Measurements from ENCODE around the gene KRT81.
"Not testable (repeated sequence)": the region's sequence is repeated elsewhere in the genome, so short reads cannot be mapped to it uniquely, and the experiment has no call there.

The KRT81 gene

GRCh38 chr12:52274521-52275120 is 16.7 kb downstream of the KRT81 start, which contains the start of gene KRT86:
Gene KRT86, plus strand, starts transcription at chr12:52274645. Its CDS starts 27,272 bp downstream, at chr12:52301917.
- DNase-seq (ENCODE audit: low spot score), result no peak

GRCh38 chr12:52271158-52271557 is 20.2 kb downstream of the KRT81 start:
- no peak for DNase-seq (ENCODE audit: low spot score)

- DNase-seq (ENCODE audit: low spot score), result no peak
Observed at GRCh38 chr12:52270541-52271070, 20.7 kb downstream of the KRT81 start.

- DNase-seq (ENCODE audit: low spot score), result no peak
Observed at GRCh38 chr12:52268212-52268611, 23.1 kb downstream of the KRT81 start.

GRCh38 chr12:52267699-52268098 is 23.6 kb downstream of the KRT81 start:
- no peak for DNase-seq (ENCODE audit: low spot score)

GRCh38 chr12:52267266-52267665 is 24.1 kb downstream of the KRT81 start:
- no peak for DNase-seq (ENCODE audit: low spot score)

GRCh38 chr12:52266514-52266913 is 24.8 kb downstream of the KRT81 start:
- DNase-seq (ENCODE audit: low spot score), result no peak

GRCh38 chr12:52264435-52264825 is 26.9 kb downstream of the KRT81 start:
- no peak for DNase-seq (ENCODE audit: low spot score)

GRCh38 chr12:52263761-52264434 is 27.4 kb downstream of the KRT81 start:
- DNase-seq (ENCODE audit: low spot score), result no peak

GRCh38 chr12:52262286-52262685 is 29.0 kb downstream of the KRT81 start:
- DNase-seq (ENCODE audit: low spot score), result no peak

- DNase-seq (ENCODE audit: low spot score), result no peak
Observed at GRCh38 chr12:52261208-52261484, 30.2 kb downstream of the KRT81 start.

- no peak for DNase-seq (ENCODE audit: low spot score)
Observed at GRCh38 chr12:52260361-52261207, 30.8 kb downstream of the KRT81 start.

- no peak for DNase-seq (ENCODE audit: low spot score)
Observed at GRCh38 chr12:52259657-52260243, 31.6 kb downstream of the KRT81 start.

- no peak for DNase-seq (ENCODE audit: low spot score)
Observed at GRCh38 chr12:52258335-52258901, 32.9 kb downstream of the KRT81 start.

GRCh38 chr12:52257922-52258321 is 33.4 kb downstream of the KRT81 start:
- DNase-seq (ENCODE audit: low spot score), result not testable (repeated sequence)

- no peak for DNase-seq (ENCODE audit: low spot score)
Observed at GRCh38 chr12:52257074-52257551, 34.2 kb downstream of the KRT81 start.

- no peak for DNase-seq (ENCODE audit: low spot score)
Observed at GRCh38 chr12:52256584-52256935, 34.8 kb downstream of the KRT81 start.

- no peak for DNase-seq (ENCODE audit: low spot score)
Observed at GRCh38 chr12:52255926-52256583, 35.3 kb downstream of the KRT81 start.

- DNase-seq (ENCODE audit: low spot score), result no peak
Observed at GRCh38 chr12:52254965-52255751, 36.2 kb downstream of the KRT81 start.

- DNase-seq (ENCODE audit: low spot score), result no peak
Observed at GRCh38 chr12:52254180-52254964, 37.0 kb downstream of the KRT81 start.

All from COLO829 (cell line).